GM18502 (cell line): ENCODE measurements around the gene AOPEP.
"Not testable (repeated sequence)": the region's sequence is repeated elsewhere in the genome, so short reads cannot be mapped to it uniquely, and the experiment has no call there.

Source experiments
- ATAC-seq: cut with Tn5 transposase; IDR thresholded peaks from one replicate; pipeline ENCODE4 v1.9.1; 2021; ENCODE audit warnings: mild to moderate bottlenecking; ENCODE audit not compliant: unreplicated experiment, poor library complexity

The AOPEP gene

GRCh38 chr9:95004411-95005277 is 278.1 kb downstream of the AOPEP start:
- ATAC-seq = peak; percentile 65

GRCh38 chr9:95005278-95006143 is 279.0 kb downstream of the AOPEP start:
- peak; percentile 43 for ATAC-seq

- no peak for ATAC-seq
These were observed 280.8 kb downstream of the AOPEP start for GRCh38 chr9:95007226-95007869.

GRCh38 chr9:95008151-95008771 is 281.8 kb downstream of the AOPEP start:
- no peak for ATAC-seq

- no peak for ATAC-seq
These were observed 283.0 kb downstream of the AOPEP start for GRCh38 chr9:95009459-95009858.

GRCh38 chr9:95010431-95010838 is 283.9 kb downstream of the AOPEP start:
- no peak for ATAC-seq

GRCh38 chr9:95012035-95012708 is 285.7 kb downstream of the AOPEP start:
- no peak for ATAC-seq

- no peak for ATAC-seq
These were observed 286.4 kb downstream of the AOPEP start for GRCh38 chr9:95012902-95013301.

GRCh38 chr9:95014917-95015316 is 288.4 kb downstream of the AOPEP start:
- no peak for ATAC-seq

- no peak for ATAC-seq
These were observed 289.1 kb downstream of the AOPEP start for GRCh38 chr9:95015569-95015968.

- no peak for ATAC-seq
These were observed 290.6 kb downstream of the AOPEP start for GRCh38 chr9:95017062-95017461.

- ATAC-seq = no peak
These were observed 291.2 kb downstream of the AOPEP start for GRCh38 chr9:95017661-95018060.

GRCh38 chr9:95018099-95018936 is 291.8 kb downstream of the AOPEP start:
- peak; percentile 69 for ATAC-seq

GRCh38 chr9:95020644-95021043 is 294.1 kb downstream of the AOPEP start:
- ATAC-seq = not testable (repeated sequence)

GRCh38 chr9:95021166-95021886 is 294.8 kb downstream of the AOPEP start:
- ATAC-seq = no peak

- no peak for ATAC-seq
These were observed 296.2 kb downstream of the AOPEP start for GRCh38 chr9:95022657-95023056.

- no peak for ATAC-seq
These were observed 296.9 kb downstream of the AOPEP start for GRCh38 chr9:95023217-95024003.
